Measurements from ENCODE around the gene SEC61A1. TPM values are rescaled to one million over a fixed set of nuclear protein-coding genes. Genes with fewer than 3 reads are reported as not detected.

Gene SEC61A1
- total RNA-seq (2014; rRNA removed; shearing (Covaris generic)): 88.9 and 121 TPM in 2 replicates

- Histone ChIP-seq H3K4me3 (ENCODE audit: insufficient read depth, low read depth, low read length) (peak within 1 kb of the TSS; percentile 98), H3K27me3 (ENCODE audit: control insufficient read depth, insufficient read depth, low read length) (no peaks in the 10 kb centered on the region), H3K36me3 (replicated peaks; ENCODE audit: control insufficient read depth, insufficient read depth, low read length) (peaks cover 21% of the 10 kb centered on the region)
- DNase-seq: peak; percentile 98
Observed at GRCh38 chr3:128051837-128052594, at the start of gene SEC61A1. SEC61A1 (plus strand) TSS chr3:128052437; CDS start chr3:128052553, 116 bp downstream.

- no peak for DNase-seq
- H3K27me3 ChIP-seq (ENCODE audit: control insufficient read depth, insufficient read depth, low read length): no peaks in the 10 kb centered on the region; the same call in 1 of the 2 replicates
- H3K4me3 ChIP-seq (ENCODE audit: insufficient read depth, low read depth, low read length): no peak overlapping the region
- H3K36me3 ChIP-seq (replicated peaks; ENCODE audit: control insufficient read depth, insufficient read depth, low read length): no peaks in the 10 kb centered on the region
Observed at GRCh38 chr3:128004661-128005060, 47.6 kb upstream of the SEC61A1 start.

- DNase-seq: peak; percentile 86
- no peak overlapping the region; the same call in 1 of the 2 replicates for H3K4me3 ChIP-seq (ENCODE audit: insufficient read depth, low read depth, low read length)
Observed at GRCh38 chr3:128006061-128007032, 45.9 kb upstream of the SEC61A1 start.

GRCh38 chr3:128007033-128007424 lies 45.2 kb upstream of the SEC61A1 start:
- peak; percentile 61 for DNase-seq
- no peak overlapping the region for H3K4me3 ChIP-seq (ENCODE audit: insufficient read depth, low read depth, low read length)
- no peaks in the 10 kb centered on the region for H3K36me3 ChIP-seq (replicated peaks; ENCODE audit: control insufficient read depth, insufficient read depth, low read length)
- H3K27me3 ChIP-seq (ENCODE audit: control insufficient read depth, insufficient read depth, low read length): no peaks in the 10 kb centered on the region

More at GRCh38 chr3:128006061-128007032, 45.9 kb upstream of the SEC61A1 start:
- H3K36me3 ChIP-seq (replicated peaks; ENCODE audit: control insufficient read depth, insufficient read depth, low read length): no peaks in the 10 kb centered on the region
- H3K27me3 ChIP-seq (ENCODE audit: control insufficient read depth, insufficient read depth, low read length): no peaks in the 10 kb centered on the region

GRCh38 chr3:128009952-128010846 lies 42.0 kb upstream of the SEC61A1 start:
- DNase-seq: no peak
- H3K4me3 ChIP-seq (ENCODE audit: insufficient read depth, low read depth, low read length): no peak overlapping the region
- H3K36me3 ChIP-seq (replicated peaks; ENCODE audit: control insufficient read depth, insufficient read depth, low read length): no peaks in the 10 kb centered on the region
- no peaks in the 10 kb centered on the region for H3K27me3 ChIP-seq (ENCODE audit: control insufficient read depth, insufficient read depth, low read length)

- H3K27me3 ChIP-seq (ENCODE audit: control insufficient read depth, insufficient read depth, low read length): no peaks in the 10 kb centered on the region
- peak; percentile 86 for DNase-seq
- H3K4me3 ChIP-seq (ENCODE audit: insufficient read depth, low read depth, low read length): no peak overlapping the region
- no peaks in the 10 kb centered on the region for H3K36me3 ChIP-seq (replicated peaks; ENCODE audit: control insufficient read depth, insufficient read depth, low read length)
Observed at GRCh38 chr3:128011140-128011539, 41.1 kb upstream of the SEC61A1 start.

- no peak overlapping the region for H3K4me3 ChIP-seq (ENCODE audit: insufficient read depth, low read depth, low read length)
- no peaks in the 10 kb centered on the region for H3K27me3 ChIP-seq (ENCODE audit: control insufficient read depth, insufficient read depth, low read length)
- no peaks in the 10 kb centered on the region for H3K36me3 ChIP-seq (replicated peaks; ENCODE audit: control insufficient read depth, insufficient read depth, low read length)
- DNase-seq: no peak
Observed at GRCh38 chr3:128012050-128012449, 40.2 kb upstream of the SEC61A1 start.

GRCh38 chr3:128014548-128014947 lies 37.7 kb upstream of the SEC61A1 start:
- DNase-seq: no peak
- H3K27me3 ChIP-seq (ENCODE audit: control insufficient read depth, insufficient read depth, low read length): no peaks in the 10 kb centered on the region
- H3K36me3 ChIP-seq (replicated peaks; ENCODE audit: control insufficient read depth, insufficient read depth, low read length): no peaks in the 10 kb centered on the region
- H3K4me3 ChIP-seq (ENCODE audit: insufficient read depth, low read depth, low read length): no peak overlapping the region

- no peaks in the 10 kb centered on the region for H3K27me3 ChIP-seq (ENCODE audit: control insufficient read depth, insufficient read depth, low read length)
- no peak overlapping the region for H3K4me3 ChIP-seq (ENCODE audit: insufficient read depth, low read depth, low read length)
- H3K36me3 ChIP-seq (replicated peaks; ENCODE audit: control insufficient read depth, insufficient read depth, low read length): no peaks in the 10 kb centered on the region
- no peak for DNase-seq
Observed at GRCh38 chr3:128016502-128016901, 35.7 kb upstream of the SEC61A1 start.

GRCh38 chr3:128021768-128022372 lies 30.4 kb upstream of the SEC61A1 start:
- Histone ChIP-seq H3K36me3 (replicated peaks; ENCODE audit: control insufficient read depth, insufficient read depth, low read length) (no peaks in the 10 kb centered on the region), H3K27me3 (ENCODE audit: control insufficient read depth, insufficient read depth, low read length) (no peaks in the 10 kb centered on the region), H3K4me3 (ENCODE audit: insufficient read depth, low read depth, low read length) (no peak overlapping the region)
- no peak for DNase-seq

GRCh38 chr3:128033102-128033501 lies 19.1 kb upstream of the SEC61A1 start:
- no peak overlapping the region for H3K4me3 ChIP-seq (ENCODE audit: insufficient read depth, low read depth, low read length)
- no peak for DNase-seq
- H3K36me3 ChIP-seq (replicated peaks; ENCODE audit: control insufficient read depth, insufficient read depth, low read length): no peaks in the 10 kb centered on the region
- no peaks in the 10 kb centered on the region for H3K27me3 ChIP-seq (ENCODE audit: control insufficient read depth, insufficient read depth, low read length)

GRCh38 chr3:128036119-128036518 lies 16.1 kb upstream of the SEC61A1 start:
- no peak overlapping the region for H3K4me3 ChIP-seq (ENCODE audit: insufficient read depth, low read depth, low read length)
- no peaks in the 10 kb centered on the region for H3K36me3 ChIP-seq (replicated peaks; ENCODE audit: control insufficient read depth, insufficient read depth, low read length)
- no peak for DNase-seq
- H3K27me3 ChIP-seq (ENCODE audit: control insufficient read depth, insufficient read depth, low read length): no peaks in the 10 kb centered on the region; the same call in 1 of the 2 replicates

- Histone ChIP-seq H3K36me3 (replicated peaks; ENCODE audit: control insufficient read depth, insufficient read depth, low read length) (no peaks in the 10 kb centered on the region), H3K4me3 (ENCODE audit: insufficient read depth, low read depth, low read length) (no peak overlapping the region), H3K27me3 (ENCODE audit: control insufficient read depth, insufficient read depth, low read length) (no peaks in the 10 kb centered on the region; the same call in 1 of the 2 replicates)
- no peak for DNase-seq
Observed at GRCh38 chr3:128040041-128040440, 12.2 kb upstream of the SEC61A1 start.

All from H7 (cell line).